ENCODE results near the gene MYRFL. TPM values are rescaled to one million over a fixed set of nuclear protein-coding genes. Genes with fewer than 3 reads are reported as not detected.
A peak's percentile ranks its signal among the peaks of the same experiment; 100 is the strongest.
"Not testable (repeated sequence)": the region's sequence is repeated elsewhere in the genome, so short reads cannot be mapped to it uniquely, and the experiment has no call there.

MYRFL gene
- total RNA-seq (1 to 10 TPM in 1 of 6 donors, under 1 TPM in 5; 0.06 to 1.2 (median 0.29) TPM), polyA plus RNA-seq (1 to 10 TPM; 1.2 to 2.3 TPM)

- no peaks in the 10 kb centered on the region for H3K27me3 ChIP-seq
- no peak within 1 kb of the TSS for H3K4me3 ChIP-seq
- ATAC-seq, result no peak
- WGBS, 2 donors, result 72 to 80% methylated on average over 5 of the region's 5 CpGs
- no peak for FAIRE-seq
- TF ChIP-seq CTCF (IDR thresholded peaks at IDR 0.05), result no peak
- H3K36me3 ChIP-seq, result no peaks in the 10 kb centered on the region
- H3K9me3 ChIP-seq, result no peaks in the 10 kb centered on the region
- no peaks in the 10 kb centered on the region for H3K4me1 ChIP-seq
- no peak for DNase-seq
- intact Hi-C loops (cut with DNase I), result no loop called here
- no peak within 1 kb of the TSS for H3K27ac ChIP-seq
Measured at GRCh38 chr12:69824966-69825560, at the start of gene MYRFL. Gene MYRFL (plus strand): TSS chr12:69825227. CDS start chr12:69825518, 291 bp downstream.

GRCh38 chr12:69779928-69780327 lies 45.1 kb upstream of the MYRFL start:
- intact Hi-C loops (cut with DNase I), result no loop called here
- Histone ChIP-seq H3K9me3 (no peaks in the 10 kb centered on the region), H3K27ac (no peak overlapping the region), H3K36me3 (no peaks in the 10 kb centered on the region), H3K4me3 (no peak overlapping the region), H3K4me1 (no peaks in the 10 kb centered on the region), H3K27me3 (no peaks in the 10 kb centered on the region)
- no peak for FAIRE-seq
- no peak for DNase-seq
- no peak for ATAC-seq
- no peak for TF ChIP-seq CTCF (IDR thresholded peaks at IDR 0.05)
- WGBS, 2 donors, result 74 to 84% methylated on average over 7 of the region's 7 CpGs

GRCh38 chr12:69783365-69783764 lies 41.7 kb upstream of the MYRFL start:
- Histone ChIP-seq H3K36me3 (no peaks in the 10 kb centered on the region), H3K4me1 (no peaks in the 10 kb centered on the region), H3K27me3 (no peaks in the 10 kb centered on the region), H3K9me3 (no peaks in the 10 kb centered on the region), H3K27ac (no peak overlapping the region), H3K4me3 (no peak overlapping the region)
- ATAC-seq (no peak), FAIRE-seq (no peak), DNase-seq (no peak)
- TF ChIP-seq CTCF (IDR thresholded peaks at IDR 0.05), result no peak
- 92 to 93% methylated on average over 6 of the region's 6 CpGs for WGBS, 2 donors
- intact Hi-C loops (cut with DNase I), result no loop called here

GRCh38 chr12:69789351-69789750 lies 35.7 kb upstream of the MYRFL start:
- Histone ChIP-seq H3K27me3 (no peaks in the 10 kb centered on the region), H3K9me3 (no peaks in the 10 kb centered on the region), H3K36me3 (no peaks in the 10 kb centered on the region), H3K4me3 (no peak overlapping the region), H3K27ac (no peak overlapping the region), H3K4me1 (no peaks in the 10 kb centered on the region)
- TF ChIP-seq CTCF (IDR thresholded peaks at IDR 0.05), result no peak
- ATAC-seq, result no peak
- intact Hi-C loops (cut with DNase I), result no loop called here
- no peak for FAIRE-seq
- no peak for DNase-seq

- no peak for TF ChIP-seq CTCF (IDR thresholded peaks at IDR 0.05)
- intact Hi-C loops (cut with DNase I), result no loop called here
- no peak for FAIRE-seq
- Histone ChIP-seq H3K27me3 (no peaks in the 10 kb centered on the region), H3K36me3 (peaks cover 0 to 12% (median 0%) of the 10 kb centered on the region in 3 donors), H3K9me3 (no peaks in the 10 kb centered on the region), H3K27ac (no peak overlapping the region), H3K4me1 (no peaks in the 10 kb centered on the region), H3K4me3 (no peak overlapping the region)
- WGBS, 2 donors, result 94 to 97% methylated on average over 2 of the region's 2 CpGs
- ATAC-seq, result no peak
- DNase-seq, result no peak
Measured at GRCh38 chr12:69792533-69792932, 32.5 kb upstream of the MYRFL start.

- FAIRE-seq; H3K4me1 ChIP-seq; H3K36me3 ChIP-seq; H3K4me3 ChIP-seq; H3K27ac ChIP-seq; H3K9me3 ChIP-seq; H3K27me3 ChIP-seq; intact Hi-C loops (cut with DNase I); ATAC-seq: not testable (repeated sequence)
- WGBS, 2 donors, result 97% methylated on average over 54 to 62 of the region's 62 CpGs
- DNase-seq, result peak in 2 of 6 donors; percentile 15 to 68
Measured at GRCh38 chr12:69807101-69807897, 17.7 kb upstream of the MYRFL start.
